ENCODE data around the gene NOTCH2. TPM values are rescaled to one million over a fixed set of nuclear protein-coding genes. Genes with fewer than 3 reads are reported as not detected.
A peak's percentile ranks its signal among the peaks of the same experiment; 100 is the strongest.

The NOTCH2 gene
- total and polyA plus RNA-seq, 7 donors: 2.8 to 88.9 (median 45.9) TPM

GRCh38 chr1:119862276-119862675 lies 207.2 kb downstream of the NOTCH2 start:
- Histone ChIP-seq H3K4me3 (no peak overlapping the region), H3K4me1 (peaks cover 0 to 26% (median 16%) of the 10 kb centered on the region in 4 donors), H3K36me3 (no peaks in the 10 kb centered on the region), H3K27ac (peak overlapping the region in 1 of 4 donors; percentile 49), H3K9me3 (no peaks in the 10 kb centered on the region), H3K27me3 (no peaks in the 10 kb centered on the region)
- intact Hi-C loops (cut with DNase I): no loop called here
- DNase-seq: no peak
- no peak for TF ChIP-seq POLR2A (IDR thresholded peaks at IDR 0.05)
- TF ChIP-seq POLR2AphosphoS5 (IDR thresholded peaks at IDR 0.05): no peak
- no peak for TF ChIP-seq CTCF (IDR thresholded peaks at IDR 0.05)
- no peak for TF ChIP-seq EP300 (IDR thresholded peaks at IDR 0.05)

Other genes with a start within 250 kb of the NOTCH2 start
- gene ADAM30, start 173.1 kb downstream of the NOTCH2 start, total RNA-seq: not detected
- not detected for gene ADAM30, start 173.1 kb downstream of the NOTCH2 start, polyA plus RNA-seq
- 10 to 100 TPM; 25.8 to 28.5 (median 27.9) TPM for gene SEC22B, start 106.9 kb upstream of the NOTCH2 start, total RNA-seq
- gene SEC22B, start 106.9 kb upstream of the NOTCH2 start, polyA plus RNA-seq: 10 to 100 TPM; 16.2 to 24.0 (median 20.6) TPM